GM12873 (cell line): ENCODE measurements around the gene THAP12.

Experiments used
- TF ChIP-seq, protein P1 (sequence below): IDR thresholded peaks from 2 replicates; pipeline ENCODE4 v1.5.1; 2012; ENCODE audit warnings: low read depth, mild to moderate bottlenecking, moderate library complexity, low read length, control low read depth; ENCODE audit not compliant: insufficient read depth; ENCODE audit errors: missing control alignments

Gene THAP12

DNA sequence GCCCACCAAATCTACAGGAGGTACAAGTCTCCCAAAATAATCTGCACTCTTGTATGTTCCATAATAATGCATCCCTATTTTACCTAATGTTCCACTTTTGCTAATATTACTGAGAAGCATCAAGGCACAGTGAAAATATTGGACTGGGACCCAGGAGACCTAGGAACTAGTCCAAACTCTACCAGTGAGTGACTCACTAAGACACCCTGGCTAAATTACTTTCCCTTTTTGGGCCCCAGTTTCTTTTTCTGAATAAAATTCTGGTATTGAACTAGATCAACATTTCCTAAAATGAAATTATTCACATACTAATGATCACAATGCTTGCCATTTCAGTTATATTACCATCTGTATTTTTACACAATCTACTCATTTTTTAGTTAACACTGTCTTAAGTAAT is 19.6 kb downstream of the THAP12 start:
- TF ChIP-seq, protein P1, sequence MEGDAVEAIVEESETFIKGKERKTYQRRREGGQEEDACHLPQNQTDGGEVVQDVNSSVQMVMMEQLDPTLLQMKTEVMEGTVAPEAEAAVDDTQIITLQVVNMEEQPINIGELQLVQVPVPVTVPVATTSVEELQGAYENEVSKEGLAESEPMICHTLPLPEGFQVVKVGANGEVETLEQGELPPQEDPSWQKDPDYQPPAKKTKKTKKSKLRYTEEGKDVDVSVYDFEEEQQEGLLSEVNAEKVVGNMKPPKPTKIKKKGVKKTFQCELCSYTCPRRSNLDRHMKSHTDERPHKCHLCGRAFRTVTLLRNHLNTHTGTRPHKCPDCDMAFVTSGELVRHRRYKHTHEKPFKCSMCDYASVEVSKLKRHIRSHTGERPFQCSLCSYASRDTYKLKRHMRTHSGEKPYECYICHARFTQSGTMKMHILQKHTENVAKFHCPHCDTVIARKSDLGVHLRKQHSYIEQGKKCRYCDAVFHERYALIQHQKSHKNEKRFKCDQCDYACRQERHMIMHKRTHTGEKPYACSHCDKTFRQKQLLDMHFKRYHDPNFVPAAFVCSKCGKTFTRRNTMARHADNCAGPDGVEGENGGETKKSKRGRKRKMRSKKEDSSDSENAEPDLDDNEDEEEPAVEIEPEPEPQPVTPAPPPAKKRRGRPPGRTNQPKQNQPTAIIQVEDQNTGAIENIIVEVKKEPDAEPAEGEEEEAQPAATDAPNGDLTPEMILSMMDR, result no peak

DNA sequence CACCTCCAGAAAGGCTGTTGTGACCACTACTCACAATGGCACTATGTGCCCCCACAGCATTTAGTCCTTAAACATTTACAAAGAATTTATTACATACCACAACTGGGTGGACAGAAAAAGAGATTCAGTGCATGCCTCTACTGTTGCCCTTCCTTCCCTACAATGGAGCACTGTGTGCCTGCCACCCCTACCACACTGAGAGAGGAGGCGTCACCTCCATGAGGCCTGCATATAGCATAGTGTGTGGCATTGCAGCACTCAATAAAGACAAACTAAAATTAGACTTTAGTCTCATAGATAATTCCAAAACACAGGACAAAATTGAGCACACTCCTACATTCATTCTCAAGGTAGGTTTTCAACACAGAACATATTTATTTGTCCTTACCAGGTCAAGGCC is 25.8 kb downstream of the THAP12 start:
- TF ChIP-seq, protein P1, result no peak

DNA sequence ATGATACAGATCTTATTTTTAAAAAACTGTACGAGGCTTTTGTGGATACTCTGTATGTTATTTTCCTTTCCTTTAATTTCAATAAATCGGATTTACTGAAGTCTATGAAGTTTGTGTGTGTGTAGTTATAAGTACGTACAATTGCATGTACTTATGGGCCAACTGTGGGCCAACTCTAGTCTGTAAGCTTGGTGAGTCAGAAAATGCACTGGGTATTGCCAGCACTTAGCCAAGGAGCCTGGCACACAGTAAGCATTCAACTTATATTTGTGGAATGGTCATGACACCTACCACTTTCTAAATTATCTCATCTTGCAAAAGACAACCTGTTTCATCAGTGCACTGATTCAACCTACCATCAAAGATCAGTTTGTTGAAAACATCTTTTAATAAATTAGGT is 32.6 kb downstream of the THAP12 start:
- TF ChIP-seq, protein P1, result no peak

DNA sequence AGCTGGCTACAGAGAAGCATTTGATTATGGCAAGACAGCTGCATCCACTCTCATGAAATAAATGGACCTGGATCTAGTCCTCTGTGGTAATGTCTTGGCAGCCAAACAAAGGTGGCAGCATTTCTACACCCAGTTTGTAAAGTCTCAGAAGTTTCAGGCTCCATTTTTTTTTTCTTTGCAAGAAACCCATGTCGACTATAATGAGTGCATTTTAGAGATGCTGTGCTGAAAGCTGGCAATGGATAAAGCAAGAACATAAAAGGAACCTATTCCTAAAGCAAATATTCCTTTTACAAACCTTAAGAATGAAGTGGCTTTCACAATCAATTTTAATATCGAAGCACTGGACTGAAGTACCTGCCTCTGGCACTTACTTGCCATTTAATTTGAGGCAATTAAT is 33.5 kb downstream of the THAP12 start:
- TF ChIP-seq, protein P1, result no peak

DNA sequence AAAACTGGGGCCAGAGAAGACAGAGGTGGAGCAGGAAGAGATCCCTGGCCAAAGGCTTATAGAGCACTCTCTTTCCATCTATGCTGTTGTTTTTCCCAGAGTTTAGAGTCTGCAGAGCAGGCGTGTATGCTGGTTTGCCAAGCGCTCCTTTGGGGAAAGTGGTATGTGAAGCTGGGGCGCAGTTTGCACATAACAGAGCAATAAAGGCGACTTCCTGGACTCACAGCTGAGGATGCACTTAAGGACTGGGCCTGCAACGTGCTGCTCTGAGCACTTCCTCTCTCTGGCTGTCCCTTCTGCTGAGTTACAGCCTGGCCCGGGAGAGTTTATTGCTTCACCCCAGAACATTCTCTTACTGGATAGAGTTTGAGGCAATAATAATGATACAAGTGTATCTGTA is 41.7 kb downstream of the THAP12 start:
- TF ChIP-seq, protein P1, result no peak

DNA sequence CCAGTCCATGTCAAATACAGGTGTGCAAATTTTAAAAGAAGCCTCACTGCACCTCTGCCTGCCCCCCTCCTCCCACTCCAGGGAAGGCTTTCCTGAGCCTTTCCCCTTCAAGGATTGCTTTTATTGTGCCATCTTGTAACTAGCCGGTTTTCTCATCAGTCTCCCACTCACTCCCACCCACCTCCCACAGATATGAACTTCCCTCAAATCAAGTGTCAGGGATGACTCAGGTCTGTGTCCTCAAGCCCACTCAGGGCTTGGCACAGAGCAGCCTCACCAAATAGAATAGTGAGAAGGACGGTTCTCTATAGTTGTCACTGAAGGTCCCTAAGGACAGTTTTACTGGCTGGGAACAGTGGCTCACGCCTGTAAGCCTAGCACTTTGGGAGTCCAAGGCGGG is 43.0 kb downstream of the THAP12 start:
- TF ChIP-seq, protein P1, result no peak

DNA sequence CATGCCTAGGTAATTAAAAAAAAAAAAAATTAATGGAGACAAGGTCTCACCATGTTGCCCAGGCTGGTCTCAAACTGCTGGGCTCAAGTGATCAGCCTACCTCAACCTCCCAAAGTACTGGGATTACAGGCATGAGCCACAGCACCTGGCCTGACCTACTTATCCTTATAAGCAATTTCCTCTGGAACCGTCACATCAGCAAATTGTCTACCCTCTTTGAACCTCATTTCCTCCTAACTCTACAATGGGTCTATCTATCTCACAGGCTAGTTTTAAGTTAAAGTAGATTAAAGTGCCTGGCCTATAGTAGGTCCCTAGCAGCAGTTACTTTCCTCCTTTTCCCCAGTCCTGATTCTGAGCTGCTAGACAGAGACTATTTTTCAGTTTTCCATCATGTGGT is 43.5 kb downstream of the THAP12 start:
- TF ChIP-seq, protein P1, result no peak
